Kidney epithelial cell (primary cell): Measurements from ENCODE around the gene DGKI. TPM values are rescaled to one million over a fixed set of nuclear protein-coding genes. Genes with fewer than 3 reads are reported as not detected.

Experiments used
- DNase-seq: peaks from one replicate; pipeline ENCODE4 v3.0.0-alpha.2; 2010; ENCODE audit warnings: low read depth
- H3K27me3 ChIP-seq: 2 replicates; pipeline ENCODE4 v1.6.0; 2011; ENCODE audit warnings: low read length; ENCODE audit not compliant: control insufficient read depth, insufficient read depth
- H3K36me3 ChIP-seq: 2 replicates; pipeline ENCODE4 v1.5.1; 2011; ENCODE audit warnings: low read length; ENCODE audit not compliant: control insufficient read depth, insufficient read depth
- H3K4me3 ChIP-seq: 2 replicates; pipeline ENCODE4 v1.5.1; 2011; ENCODE audit warnings: low read depth, mild to moderate bottlenecking, control low read depth, low read length
- total RNA-seq: library from RNA; depleted of rRNA; stranded (reverse); fragments of >200 nt; gene quantifications from 2 replicates; pipeline ENCODE4 v1.2.3, GENCODE V29; 2015
- TF ChIP-seq, protein P1 (sequence below): IDR thresholded peaks from 2 replicates; pipeline ENCODE4 v1.5.1; 2011; ENCODE audit warnings: mild to moderate bottlenecking, moderate library complexity, low read length, control low read depth, inconsistent platforms; ENCODE audit not compliant: insufficient read depth, poor library complexity, severe bottlenecking

DGKI gene
- total RNA-seq, 1 donor from 2014 or later, result 3.5 TPM

DNA sequence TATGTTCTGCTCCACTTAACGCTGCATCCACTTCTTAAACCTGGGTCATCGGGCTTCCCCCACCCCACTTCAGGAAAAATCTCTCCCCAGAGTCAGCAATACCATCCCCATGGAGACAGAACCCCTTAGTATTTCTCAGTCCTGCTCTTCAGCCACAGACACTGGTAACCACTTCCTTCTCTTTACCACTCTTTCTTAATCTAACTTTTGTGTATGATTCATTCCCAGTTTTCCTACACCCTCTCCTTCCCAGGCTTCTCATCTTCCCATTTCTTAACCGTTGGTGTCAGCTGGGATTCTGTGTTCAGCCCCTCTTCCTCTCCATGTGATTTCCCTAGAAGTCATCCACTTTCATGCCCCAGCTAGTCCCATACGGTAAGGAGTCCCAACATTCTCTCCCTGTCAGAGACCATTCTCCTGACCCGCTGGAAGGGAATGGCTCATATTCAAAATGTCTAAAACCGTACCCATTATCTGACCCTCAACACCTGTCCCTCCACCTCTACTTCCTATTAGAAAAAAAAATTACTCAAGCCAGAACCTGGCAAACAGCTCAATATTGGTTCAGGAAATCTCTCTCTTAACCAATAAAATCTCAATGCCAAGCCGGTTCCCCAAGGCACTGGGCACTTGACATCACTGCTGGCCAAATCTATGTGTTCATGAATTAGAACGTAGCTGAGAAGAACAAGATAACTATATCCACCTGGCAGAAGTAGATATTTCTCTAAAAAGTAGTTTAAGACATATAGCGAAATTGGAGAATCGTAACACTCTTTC is 89.4 kb downstream of the DGKI start:
- Histone ChIP-seq H3K27me3 (no peaks in the 10 kb centered on the region), H3K4me3 (no peak overlapping the region), H3K36me3 (no peaks in the 10 kb centered on the region)
- no peak for DNase-seq
- TF ChIP-seq, protein P1, sequence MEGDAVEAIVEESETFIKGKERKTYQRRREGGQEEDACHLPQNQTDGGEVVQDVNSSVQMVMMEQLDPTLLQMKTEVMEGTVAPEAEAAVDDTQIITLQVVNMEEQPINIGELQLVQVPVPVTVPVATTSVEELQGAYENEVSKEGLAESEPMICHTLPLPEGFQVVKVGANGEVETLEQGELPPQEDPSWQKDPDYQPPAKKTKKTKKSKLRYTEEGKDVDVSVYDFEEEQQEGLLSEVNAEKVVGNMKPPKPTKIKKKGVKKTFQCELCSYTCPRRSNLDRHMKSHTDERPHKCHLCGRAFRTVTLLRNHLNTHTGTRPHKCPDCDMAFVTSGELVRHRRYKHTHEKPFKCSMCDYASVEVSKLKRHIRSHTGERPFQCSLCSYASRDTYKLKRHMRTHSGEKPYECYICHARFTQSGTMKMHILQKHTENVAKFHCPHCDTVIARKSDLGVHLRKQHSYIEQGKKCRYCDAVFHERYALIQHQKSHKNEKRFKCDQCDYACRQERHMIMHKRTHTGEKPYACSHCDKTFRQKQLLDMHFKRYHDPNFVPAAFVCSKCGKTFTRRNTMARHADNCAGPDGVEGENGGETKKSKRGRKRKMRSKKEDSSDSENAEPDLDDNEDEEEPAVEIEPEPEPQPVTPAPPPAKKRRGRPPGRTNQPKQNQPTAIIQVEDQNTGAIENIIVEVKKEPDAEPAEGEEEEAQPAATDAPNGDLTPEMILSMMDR, result no peak

DNA sequence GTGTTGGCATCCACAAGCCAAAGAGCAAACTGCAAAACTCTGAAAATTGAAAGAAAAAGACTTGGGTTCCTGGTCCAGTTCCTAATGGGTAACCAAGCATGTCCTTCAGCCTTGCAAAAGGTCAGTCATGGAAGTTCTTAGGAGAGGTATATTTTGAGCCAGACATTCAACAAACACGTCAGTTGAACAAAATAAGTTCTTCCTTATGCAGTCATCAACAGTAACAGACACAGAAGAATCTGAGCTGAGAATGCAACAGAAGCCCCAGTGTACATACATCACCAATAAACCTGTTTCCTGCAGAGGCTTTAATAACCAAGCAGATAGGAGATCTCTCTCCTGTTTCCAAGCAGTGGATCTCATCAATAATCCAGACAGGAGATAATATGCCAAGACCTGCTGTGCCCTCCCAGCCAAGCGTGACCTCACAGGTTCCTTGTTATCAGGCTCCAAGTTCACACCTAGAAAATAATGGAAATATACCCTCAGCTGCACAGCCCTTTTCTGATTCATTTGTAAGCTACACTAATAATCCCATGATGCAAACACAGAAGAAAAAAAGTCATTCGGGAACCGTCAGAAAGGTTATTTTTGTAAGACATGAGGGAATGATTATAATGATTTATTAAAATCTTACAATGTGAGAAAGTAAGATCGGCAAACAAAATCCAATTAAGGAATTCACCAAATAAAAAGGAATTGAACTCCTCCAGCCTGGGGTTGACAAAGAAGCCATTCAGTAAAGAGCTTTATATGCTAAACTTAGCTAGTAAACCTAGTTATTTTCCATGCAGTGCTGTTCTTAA is 90.7 kb downstream of the DGKI start:
- Histone ChIP-seq H3K36me3 (no peaks in the 10 kb centered on the region), H3K27me3 (no peaks in the 10 kb centered on the region), H3K4me3 (no peak overlapping the region)
- peak; percentile 31 for DNase-seq
- TF ChIP-seq, protein P1, result no peak

DNA sequence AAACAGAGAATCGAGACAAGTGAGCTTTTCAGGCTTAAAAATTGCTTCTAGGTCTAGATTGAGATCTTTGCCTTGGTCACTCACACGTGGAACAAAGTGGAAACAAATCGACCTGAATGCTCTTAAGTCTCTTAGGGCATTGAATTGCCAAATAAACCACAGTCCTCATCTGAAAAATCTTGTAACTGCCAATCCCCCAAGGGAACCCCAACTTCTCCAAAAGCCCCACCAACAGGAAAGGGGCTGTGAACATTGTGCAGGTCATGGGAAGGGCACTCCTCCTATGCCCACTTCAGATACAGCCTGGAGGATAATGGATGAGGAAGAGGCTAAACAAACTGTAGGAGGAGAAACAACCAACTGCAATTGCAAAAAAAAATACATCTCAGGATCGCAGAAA is 91.3 kb downstream of the DGKI start:
- TF ChIP-seq, protein P1, result no peak
- H3K36me3 ChIP-seq, result no peaks in the 10 kb centered on the region
- H3K27me3 ChIP-seq, result no peaks in the 10 kb centered on the region
- H3K4me3 ChIP-seq, result no peak overlapping the region
- no peak for DNase-seq

DNA sequence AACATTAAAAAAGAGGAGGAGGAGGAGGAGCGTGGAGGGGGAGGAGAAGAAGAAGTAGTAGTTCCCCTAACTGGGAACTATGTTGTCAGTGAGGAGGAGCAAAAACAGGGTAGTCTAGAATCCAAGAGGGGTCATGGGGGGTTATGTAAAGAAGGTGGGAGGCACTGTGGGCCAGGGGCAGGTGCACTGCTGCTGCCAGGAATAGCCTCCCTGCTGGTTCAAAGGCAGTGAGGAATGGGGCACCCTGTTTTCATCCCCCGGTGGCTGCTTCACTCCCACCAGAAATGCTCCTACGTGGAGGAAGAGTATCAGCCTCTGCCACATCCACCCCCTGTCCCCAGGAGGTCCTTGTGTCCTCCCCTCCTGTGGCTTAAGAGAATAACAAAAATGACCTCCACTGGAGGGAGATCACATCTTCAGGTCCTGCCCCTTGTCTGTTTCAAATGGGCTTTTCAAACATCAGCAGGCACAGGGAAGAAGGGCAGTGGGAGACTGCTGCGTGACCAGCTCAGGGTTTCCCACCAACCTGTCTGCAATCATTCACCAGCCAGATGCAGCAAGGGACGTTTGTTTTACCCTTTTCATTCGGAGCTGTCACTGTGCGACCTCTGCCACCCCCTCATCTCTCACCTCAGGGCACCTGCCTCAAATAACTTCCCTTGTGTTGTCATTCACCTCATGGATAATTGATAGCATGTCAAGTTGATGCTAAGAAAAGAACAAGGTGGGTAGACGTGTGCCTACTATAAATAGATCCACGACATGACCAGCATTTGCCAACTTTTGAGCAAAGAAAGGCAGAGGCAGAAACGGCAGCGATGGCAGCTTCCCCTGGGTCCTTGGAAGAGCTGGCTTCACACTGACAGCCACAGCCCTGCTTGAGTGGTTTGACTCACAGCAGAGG is 92.6 kb downstream of the DGKI start:
- Histone ChIP-seq H3K27me3 (no peaks in the 10 kb centered on the region), H3K36me3 (no peaks in the 10 kb centered on the region), H3K4me3 (no peak overlapping the region)
- no peak for DNase-seq
- TF ChIP-seq, protein P1, result no peak

DNA sequence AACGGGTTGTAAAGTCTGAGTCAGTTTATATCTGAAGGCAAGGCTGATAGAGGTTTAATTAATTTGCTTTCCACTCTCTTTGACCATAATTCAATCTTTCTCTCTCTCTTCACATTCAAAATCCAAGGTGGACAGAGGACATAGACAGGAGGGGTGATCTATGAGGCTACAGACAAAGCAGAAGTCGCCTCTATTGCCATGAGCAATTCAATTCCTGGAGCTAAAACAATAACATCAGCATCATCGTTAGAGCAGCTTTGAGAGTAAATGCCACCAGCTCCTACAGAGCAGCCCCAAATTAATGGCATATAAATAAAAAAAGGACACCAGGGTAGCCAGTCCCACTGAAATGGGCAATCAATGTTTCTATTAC is 93.2 kb downstream of the DGKI start:
- Histone ChIP-seq H3K36me3 (no peaks in the 10 kb centered on the region), H3K27me3 (no peaks in the 10 kb centered on the region), H3K4me3 (no peak overlapping the region)
- TF ChIP-seq, protein P1, result no peak
- no peak for DNase-seq
